GM21515 (cell line): ENCODE results near the gene NPTX1.

Source experiments
- ATAC-seq: cut with Tn5 transposase; IDR thresholded peaks from one replicate; pipeline ENCODE4 v1.9.1; 2021; ENCODE audit not compliant: unreplicated experiment

Gene NPTX1

GRCh38 chr17:80428363-80428762 lies 48.0 kb downstream of the NPTX1 start:
- ATAC-seq, result no peak

DNA sequence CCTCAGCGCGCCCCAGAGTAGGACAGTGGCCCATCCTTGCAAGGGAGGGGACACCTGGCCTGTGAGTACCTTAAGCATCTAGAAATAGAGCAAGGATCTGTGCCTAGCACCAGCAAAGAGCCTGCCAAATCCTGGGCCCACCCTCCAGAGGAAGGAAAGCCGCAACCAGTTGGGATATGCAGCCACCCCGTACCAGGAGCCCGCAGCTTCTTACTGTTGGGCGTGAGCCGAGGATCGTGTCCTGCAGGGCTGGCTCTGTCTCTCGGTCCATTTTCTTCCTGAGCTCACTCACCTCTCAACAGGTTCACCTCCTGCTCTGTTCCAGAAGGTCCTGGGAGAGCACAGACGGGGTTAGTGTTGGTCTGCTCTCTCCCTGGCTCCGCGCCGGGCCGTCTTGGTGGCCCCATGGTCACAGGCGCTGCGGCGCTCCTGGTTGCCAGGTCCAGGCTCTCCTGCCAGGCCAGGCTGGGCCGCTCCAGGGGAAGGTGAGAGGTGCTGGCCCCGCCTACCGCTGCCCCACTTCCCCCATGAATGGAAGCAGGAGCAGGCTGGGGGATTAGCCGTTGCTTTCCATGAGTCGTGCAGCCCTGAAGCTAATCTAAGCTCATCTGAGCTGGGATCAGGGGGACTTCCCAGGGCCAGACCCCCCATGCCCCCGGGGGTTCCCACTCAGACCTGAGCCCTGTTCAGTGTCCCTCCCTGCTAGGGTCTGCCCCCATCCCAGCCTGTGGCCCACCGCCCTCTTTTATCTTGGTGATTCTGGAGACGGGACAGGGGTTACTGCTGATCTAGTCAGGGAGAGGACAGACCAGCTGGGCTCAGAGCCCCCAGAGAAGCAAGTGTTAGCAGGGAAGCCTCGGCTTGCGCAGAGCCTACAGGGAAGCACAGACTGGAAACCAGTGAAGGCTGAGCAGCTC lies 48.8 kb downstream of the NPTX1 start:
- no peak for ATAC-seq

GRCh38 chr17:80426671-80427326 lies 49.6 kb downstream of the NPTX1 start:
- ATAC-seq, result peak; percentile 61

DNA sequence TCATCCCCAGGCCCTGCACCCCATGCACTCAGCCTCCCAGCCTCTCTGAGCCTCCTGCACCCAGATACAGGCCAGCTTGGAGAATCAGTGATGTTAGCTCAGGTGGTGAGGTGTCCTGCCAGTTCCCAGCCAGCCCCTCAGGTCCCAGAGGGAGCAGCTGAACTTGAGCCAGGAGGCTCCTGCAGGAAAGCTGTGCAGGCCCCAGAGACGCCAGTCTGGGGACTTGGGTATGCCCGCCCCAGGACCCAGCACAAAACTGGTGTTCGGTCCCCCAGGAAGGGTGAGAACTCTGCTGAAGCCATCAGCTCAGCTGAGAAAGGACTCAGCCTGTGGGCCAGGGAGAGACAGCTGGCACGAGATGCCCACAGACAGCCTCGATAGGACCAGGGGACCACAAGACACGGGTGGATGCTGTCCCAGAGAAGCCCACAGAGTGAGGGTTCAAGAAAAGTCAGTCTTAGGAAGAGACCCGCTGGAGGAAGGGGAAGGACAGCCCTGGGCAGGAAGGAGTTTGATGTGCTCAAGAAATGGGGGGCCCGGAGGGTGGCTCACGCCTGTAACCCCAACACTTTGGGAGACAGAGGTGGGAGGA lies 50.5 kb downstream of the NPTX1 start:
- ATAC-seq, result no peak

GRCh38 chr17:80424878-80425765 lies 51.3 kb downstream of the NPTX1 start:
- ATAC-seq, result no peak

- no peak for ATAC-seq
These were observed 52.1 kb downstream of the NPTX1 start for GRCh38 chr17:80424261-80424660.

DNA sequence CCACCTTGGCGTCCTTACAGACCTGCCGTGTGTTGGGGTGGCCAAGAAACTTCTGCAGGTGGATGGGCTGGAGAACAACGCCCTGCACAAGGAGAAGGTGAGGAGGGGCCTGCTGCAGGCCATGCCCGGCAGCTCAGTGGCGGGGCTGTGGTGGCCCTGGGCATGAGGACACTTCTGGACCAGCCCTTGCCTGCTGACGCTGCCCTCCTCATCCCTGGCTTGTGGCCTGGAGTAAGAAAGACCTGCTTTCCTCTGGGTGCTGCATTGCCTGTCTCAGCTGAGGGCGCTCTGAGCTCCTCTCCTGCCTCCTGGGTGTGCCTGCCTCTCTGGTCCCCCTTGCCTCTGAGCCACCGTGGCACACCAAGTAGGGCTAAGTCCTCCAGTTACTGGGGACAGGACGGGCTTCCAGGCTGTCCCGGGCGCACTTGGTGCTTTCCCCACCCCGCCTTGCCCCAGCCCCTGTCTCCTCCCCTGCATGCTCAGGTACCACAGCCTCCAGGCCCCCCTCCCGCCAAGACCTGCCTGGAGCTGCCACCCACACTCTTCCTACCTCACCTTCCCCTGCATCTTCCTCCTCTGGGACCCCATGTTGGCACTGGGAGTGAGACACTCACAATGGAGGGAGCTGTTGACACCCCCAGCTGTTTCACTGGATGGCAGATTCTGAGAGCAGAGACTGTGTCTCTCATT lies 52.7 kb downstream of the NPTX1 start:
- no peak for ATAC-seq

DNA sequence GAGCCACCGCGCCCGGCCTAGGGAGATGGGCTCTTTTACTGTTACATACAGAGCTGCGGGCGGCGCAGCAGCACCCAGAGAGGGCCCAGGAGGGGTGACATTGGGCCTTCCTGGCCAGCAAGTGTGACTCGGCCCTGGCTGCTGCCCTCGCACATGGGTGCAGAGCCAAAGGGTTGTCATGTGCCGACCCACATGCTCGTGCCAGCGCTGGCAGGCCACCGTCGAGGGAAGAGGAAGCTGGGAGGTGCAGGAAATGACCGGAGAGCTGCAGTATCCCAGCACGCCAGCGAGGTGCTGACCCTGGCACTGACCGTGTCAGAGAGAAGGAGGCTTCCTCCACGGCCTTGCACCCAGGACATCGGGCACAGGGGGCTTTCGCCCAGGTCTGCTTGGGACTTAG lies 53.4 kb downstream of the NPTX1 start:
- ATAC-seq, result no peak

GRCh38 chr17:80422276-80422675 lies 54.1 kb downstream of the NPTX1 start:
- ATAC-seq, result no peak

GRCh38 chr17:80421381-80422090 lies 54.9 kb downstream of the NPTX1 start:
- no peak for ATAC-seq

- no peak for ATAC-seq
These were observed 57.2 kb downstream of the NPTX1 start for GRCh38 chr17:80419255-80419654.

- no peak for ATAC-seq
These were observed 57.8 kb downstream of the NPTX1 start for GRCh38 chr17:80418589-80418988.
